NCI-H526 (cell line): Measurements from ENCODE around the gene GALE.

Source experiments
- DNase-seq, 2 experiments: peaks; one replicate each; lab custom pipeline; 2025; lab: John Stamatoyannopoulos, UW

The GALE gene

GRCh38 chr1:23751050-23751814 lies 49.3 kb downstream of the GALE start:
- DNase-seq: peak; percentile 33 to 77

- no peak for DNase-seq
These were observed 52.5 kb downstream of the GALE start for GRCh38 chr1:23748016-23748415.
